Melanocyte of skin (primary cell): ENCODE data around the gene URI1. TPM values are rescaled to one million over a fixed set of nuclear protein-coding genes. Genes with fewer than 3 reads are reported as not detected.

Source experiments
- small RNA-seq, 2 donors: library from RNA; depleted of rRNA; stranded (forward); fragments of <200 nt; gene quantifications; one replicate each; pipeline ENCODE3, GENCODE V24; 2012
- total RNA-seq, 2 donors: library from RNA; depleted of rRNA; stranded (reverse); fragments of >200 nt; gene quantifications; 2 replicates each; pipeline ENCODE4 v1.2.3, GENCODE V29; 2012

URI1 gene
- total RNA-seq: 10 to 100 TPM; 44.4 to 57.9 TPM

GRCh38 chr19:29941828-29942403 lies at the start of gene URI1:
TSS of gene URI1 (plus strand) at chr19:29942239. CDS start at chr19:29942548, 309 bp downstream.

Small RNA genes lying within 50 kb of the gene (small RNA-seq; reads per million reads assigned to genes)
- gene AC008798.1 (0 reads per million in 2 donors), gene TAF9P3 (0 reads per million in 2 donors)

Other genes starting within 250 kb of the URI1 start
- gene C19orf12, start 227.0 kb upstream of the URI1 start, total RNA-seq: 100 to 1,000 TPM; 160 to 277 TPM
- 10 to 100 TPM in 1 of 2 donors, 1 to 10 TPM in 1; 4.8 to 18.0 TPM for gene CCNE1, start 130.2 kb upstream of the URI1 start, total RNA-seq